HepG2 (cell line): ENCODE results near the gene GAREM1. TPM values are rescaled to one million over a fixed set of nuclear protein-coding genes. Genes with fewer than 3 reads are reported as not detected.

Source experiments
- ATM ChIP-seq: fragments of 450-650 bp; IDR thresholded peaks from 2 replicates; pipeline ENCODE4 v1.7.1; 2017; ENCODE audit warnings: mild to moderate bottlenecking, borderline replicate concordance
- CEBPB ChIP-seq: IDR thresholded peaks from 2 replicates; pipeline ENCODE4 v1.6.1; 2011; ENCODE audit warnings: low read depth, low read length, improper control_type of control experiment, borderline replicate concordance
- EZH2 ChIP-seq: conservative IDR thresholded peaks from 2 replicates; pipeline ENCODE4 v1.6.1; 2012; ENCODE audit warnings: mild to moderate bottlenecking, low read depth, low read length, moderate library complexity
- KDM1A ChIP-seq: IDR thresholded peaks from 2 replicates; pipeline ENCODE4 v1.6.1; 2016; ENCODE audit warnings: missing compliant biosample characterization
- KMT2A ChIP-seq: sonication (generic); formaldehyde crosslinking; IDR thresholded peaks from 2 replicates; pipeline ENCODE4 v1.4.0; 2020; ENCODE audit warnings: missing genetic modification reagents
- PCBP2 ChIP-seq: fragments of 200-400 bp; formaldehyde crosslinking; optimal IDR thresholded peaks from 2 replicates; pipeline ENCODE3; 2018; ENCODE audit warnings: low read length, low read depth; ENCODE audit not compliant: poor library complexity, severe bottlenecking
- PHF21A ChIP-seq: sonication (generic); formaldehyde crosslinking; IDR thresholded peaks from 2 replicates; pipeline ENCODE4 v1.5.0; 2020; ENCODE audit warnings: mild to moderate bottlenecking, missing genetic modification reagents
- USF2 ChIP-seq, 2 experiments: sonication (generic) in 1 of 2; formaldehyde crosslinking in 1 of 2; IDR thresholded peaks; 2 replicates each; pipeline versions ENCODE4 v1.5.1 to v1.6.1; 2011 to 2020; ENCODE audit warnings: borderline replicate concordance in 1 of 2, low read depth in 1 of 2, low read length in 1 of 2, mild to moderate bottlenecking in 1 of 2, missing genetic modification reagents in 1 of 2, moderate library complexity in 1 of 2
- ZFP36L2 ChIP-seq: sonication (generic); formaldehyde crosslinking; IDR thresholded peaks from 2 replicates; pipeline ENCODE4 v1.4.0; 2020; ENCODE audit warnings: missing genetic modification reagents
- ZNF234 ChIP-seq: sonication (generic); formaldehyde crosslinking; conservative IDR thresholded peaks from 2 replicates; pipeline ENCODE4 v1.5.1; 2020; ENCODE audit warnings: mild to moderate bottlenecking, missing genetic modification reagents
- ZNF367 ChIP-seq: sonication (generic); formaldehyde crosslinking; IDR thresholded peaks from 2 replicates; pipeline ENCODE4 v1.4.0; 2020; ENCODE audit warnings: missing genetic modification reagents, borderline replicate concordance
- polyA plus RNA-seq, 8 experiments: library from polyadenylated mRNA; depleted of rRNA in 3 of 8; stranded (reverse) in 7 of 8; unstranded in 1 of 8; fragments of >200 nt; fragmentation: Illumina TruSeq in 4 of 8; extraction: Trizol in 4 of 8; gene quantifications; 2 replicates each; pipeline versions ENCODE4 v1.2.1 to v1.2.3, GENCODE V29; 2011 to 2016; ENCODE audit warnings: low read depth in 4 of 8, missing spikeins in 1 of 8, mixed read lengths in 1 of 8; ENCODE audit not compliant: insufficient read depth in 1 of 8
- total RNA-seq, 5 experiments: library from RNA; depleted of rRNA; stranded (reverse); fragments of >200 nt; fragmentation: Illumina TruSeq; extraction: Trizol; gene quantifications; 2 replicates each; pipeline ENCODE4 v1.2.3, GENCODE V29; 2016; ENCODE audit warnings: low read depth in 1 of 5
- TF ChIP-seq, protein P1 (sequence below): sonication (generic); formaldehyde crosslinking; IDR thresholded peaks from 2 replicates; pipeline ENCODE4 v1.4.0; 2020; ENCODE audit warnings: missing genetic modification reagents, borderline replicate concordance
- TF ChIP-seq, protein P2 (sequence below): sonication (generic); formaldehyde crosslinking; IDR thresholded peaks from one replicate; pipeline ENCODE4 v1.5.1; 2020; ENCODE audit warnings: mild to moderate bottlenecking, missing genetic modification reagents; ENCODE audit errors: not compliant biosample characterization

Gene GAREM1
- total and polyA plus RNA-seq, 2 of the 13 experiments (the other 11 are each of a cell fraction or from before 2014, with no cell fraction given) = 2.5 to 2.9 TPM

DNA sequence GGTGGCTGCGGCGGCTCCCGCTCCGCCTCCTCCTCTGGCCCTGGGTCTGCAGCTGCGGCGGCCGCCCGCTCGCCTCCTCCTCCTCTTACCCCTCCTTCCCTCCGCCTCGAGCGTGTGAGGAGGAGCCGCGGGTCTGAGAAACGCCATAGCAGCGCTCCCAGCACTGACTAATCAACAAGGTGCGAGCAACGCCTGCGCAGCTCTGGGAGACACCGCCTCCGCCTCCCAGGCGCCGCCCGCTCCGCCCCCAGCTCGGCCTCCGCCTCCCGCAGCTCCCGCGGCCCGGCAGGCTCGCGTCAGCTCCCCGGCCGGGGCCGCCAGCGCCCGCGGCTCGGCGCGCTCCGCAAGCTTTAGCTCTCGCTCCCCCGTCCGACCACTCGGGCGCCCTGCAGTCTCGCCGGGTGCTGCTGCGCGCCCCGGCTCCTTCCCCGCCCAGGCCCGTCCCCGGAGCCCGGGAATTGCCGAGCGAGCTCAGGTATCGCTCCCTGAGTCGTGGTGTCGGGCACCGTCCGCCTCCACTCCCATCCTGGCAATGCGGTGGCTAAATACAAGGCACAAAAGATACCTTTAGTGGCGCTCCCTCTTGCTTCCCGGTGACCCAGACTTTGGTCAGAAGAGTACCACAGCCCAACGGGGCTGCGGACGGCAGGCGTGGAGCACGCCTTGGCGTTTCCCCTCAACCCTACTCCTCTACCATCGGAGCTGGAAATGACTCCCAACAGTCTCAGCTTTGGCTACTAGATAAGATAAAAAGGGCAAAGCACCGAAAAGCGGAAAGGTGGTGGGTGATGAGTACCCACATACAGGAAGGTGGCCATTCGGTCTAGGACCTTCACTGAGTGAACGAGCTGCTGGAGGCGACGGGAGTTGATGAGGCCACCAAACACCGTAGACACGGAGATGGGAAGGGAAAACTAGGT, at the start of gene GAREM1 (continued):
- TF ChIP-seq, protein P1, sequence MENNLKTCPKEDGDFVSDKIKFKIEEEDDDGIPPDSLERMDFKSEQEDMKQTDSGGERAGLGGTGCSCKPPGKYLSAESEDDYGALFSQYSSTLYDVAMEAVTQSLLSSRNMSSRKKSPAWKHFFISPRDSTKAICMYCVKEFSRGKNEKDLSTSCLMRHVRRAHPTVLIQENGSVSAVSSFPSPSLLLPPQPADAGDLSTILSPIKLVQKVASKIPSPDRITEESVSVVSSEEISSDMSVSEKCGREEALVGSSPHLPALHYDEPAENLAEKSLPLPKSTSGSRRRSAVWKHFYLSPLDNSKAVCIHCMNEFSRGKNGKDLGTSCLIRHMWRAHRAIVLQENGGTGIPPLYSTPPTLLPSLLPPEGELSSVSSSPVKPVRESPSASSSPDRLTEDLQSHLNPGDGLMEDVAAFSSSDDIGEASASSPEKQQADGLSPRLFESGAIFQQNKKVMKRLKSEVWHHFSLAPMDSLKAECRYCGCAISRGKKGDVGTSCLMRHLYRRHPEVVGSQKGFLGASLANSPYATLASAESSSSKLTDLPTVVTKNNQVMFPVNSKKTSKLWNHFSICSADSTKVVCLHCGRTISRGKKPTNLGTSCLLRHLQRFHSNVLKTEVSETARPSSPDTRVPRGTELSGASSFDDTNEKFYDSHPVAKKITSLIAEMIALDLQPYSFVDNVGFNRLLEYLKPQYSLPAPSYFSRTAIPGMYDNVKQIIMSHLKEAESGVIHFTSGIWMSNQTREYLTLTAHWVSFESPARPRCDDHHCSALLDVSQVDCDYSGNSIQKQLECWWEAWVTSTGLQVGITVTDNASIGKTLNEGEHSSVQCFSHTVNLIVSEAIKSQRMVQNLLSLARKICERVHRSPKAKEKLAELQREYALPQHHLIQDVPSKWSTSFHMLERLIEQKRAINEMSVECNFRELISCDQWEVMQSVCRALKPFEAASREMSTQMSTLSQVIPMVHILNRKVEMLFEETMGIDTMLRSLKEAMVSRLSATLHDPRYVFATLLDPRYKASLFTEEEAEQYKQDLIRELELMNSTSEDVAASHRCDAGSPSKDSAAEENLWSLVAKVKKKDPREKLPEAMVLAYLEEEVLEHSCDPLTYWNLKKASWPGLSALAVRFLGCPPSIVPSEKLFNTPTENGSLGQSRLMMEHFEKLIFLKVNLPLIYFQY (CRISPR knock-in tag) = 0 out of 2 replicates have a peak, but pooled peaks have one; percentile 17
- TF ChIP-seq ZFP36L2 (CRISPR knock-in tag) = no peak
- TF ChIP-seq PCBP2 = no peak
- no peak for TF ChIP-seq ATM
- no peak for TF ChIP-seq ZNF234 (CRISPR knock-in tag)
- TF ChIP-seq, protein P2, sequence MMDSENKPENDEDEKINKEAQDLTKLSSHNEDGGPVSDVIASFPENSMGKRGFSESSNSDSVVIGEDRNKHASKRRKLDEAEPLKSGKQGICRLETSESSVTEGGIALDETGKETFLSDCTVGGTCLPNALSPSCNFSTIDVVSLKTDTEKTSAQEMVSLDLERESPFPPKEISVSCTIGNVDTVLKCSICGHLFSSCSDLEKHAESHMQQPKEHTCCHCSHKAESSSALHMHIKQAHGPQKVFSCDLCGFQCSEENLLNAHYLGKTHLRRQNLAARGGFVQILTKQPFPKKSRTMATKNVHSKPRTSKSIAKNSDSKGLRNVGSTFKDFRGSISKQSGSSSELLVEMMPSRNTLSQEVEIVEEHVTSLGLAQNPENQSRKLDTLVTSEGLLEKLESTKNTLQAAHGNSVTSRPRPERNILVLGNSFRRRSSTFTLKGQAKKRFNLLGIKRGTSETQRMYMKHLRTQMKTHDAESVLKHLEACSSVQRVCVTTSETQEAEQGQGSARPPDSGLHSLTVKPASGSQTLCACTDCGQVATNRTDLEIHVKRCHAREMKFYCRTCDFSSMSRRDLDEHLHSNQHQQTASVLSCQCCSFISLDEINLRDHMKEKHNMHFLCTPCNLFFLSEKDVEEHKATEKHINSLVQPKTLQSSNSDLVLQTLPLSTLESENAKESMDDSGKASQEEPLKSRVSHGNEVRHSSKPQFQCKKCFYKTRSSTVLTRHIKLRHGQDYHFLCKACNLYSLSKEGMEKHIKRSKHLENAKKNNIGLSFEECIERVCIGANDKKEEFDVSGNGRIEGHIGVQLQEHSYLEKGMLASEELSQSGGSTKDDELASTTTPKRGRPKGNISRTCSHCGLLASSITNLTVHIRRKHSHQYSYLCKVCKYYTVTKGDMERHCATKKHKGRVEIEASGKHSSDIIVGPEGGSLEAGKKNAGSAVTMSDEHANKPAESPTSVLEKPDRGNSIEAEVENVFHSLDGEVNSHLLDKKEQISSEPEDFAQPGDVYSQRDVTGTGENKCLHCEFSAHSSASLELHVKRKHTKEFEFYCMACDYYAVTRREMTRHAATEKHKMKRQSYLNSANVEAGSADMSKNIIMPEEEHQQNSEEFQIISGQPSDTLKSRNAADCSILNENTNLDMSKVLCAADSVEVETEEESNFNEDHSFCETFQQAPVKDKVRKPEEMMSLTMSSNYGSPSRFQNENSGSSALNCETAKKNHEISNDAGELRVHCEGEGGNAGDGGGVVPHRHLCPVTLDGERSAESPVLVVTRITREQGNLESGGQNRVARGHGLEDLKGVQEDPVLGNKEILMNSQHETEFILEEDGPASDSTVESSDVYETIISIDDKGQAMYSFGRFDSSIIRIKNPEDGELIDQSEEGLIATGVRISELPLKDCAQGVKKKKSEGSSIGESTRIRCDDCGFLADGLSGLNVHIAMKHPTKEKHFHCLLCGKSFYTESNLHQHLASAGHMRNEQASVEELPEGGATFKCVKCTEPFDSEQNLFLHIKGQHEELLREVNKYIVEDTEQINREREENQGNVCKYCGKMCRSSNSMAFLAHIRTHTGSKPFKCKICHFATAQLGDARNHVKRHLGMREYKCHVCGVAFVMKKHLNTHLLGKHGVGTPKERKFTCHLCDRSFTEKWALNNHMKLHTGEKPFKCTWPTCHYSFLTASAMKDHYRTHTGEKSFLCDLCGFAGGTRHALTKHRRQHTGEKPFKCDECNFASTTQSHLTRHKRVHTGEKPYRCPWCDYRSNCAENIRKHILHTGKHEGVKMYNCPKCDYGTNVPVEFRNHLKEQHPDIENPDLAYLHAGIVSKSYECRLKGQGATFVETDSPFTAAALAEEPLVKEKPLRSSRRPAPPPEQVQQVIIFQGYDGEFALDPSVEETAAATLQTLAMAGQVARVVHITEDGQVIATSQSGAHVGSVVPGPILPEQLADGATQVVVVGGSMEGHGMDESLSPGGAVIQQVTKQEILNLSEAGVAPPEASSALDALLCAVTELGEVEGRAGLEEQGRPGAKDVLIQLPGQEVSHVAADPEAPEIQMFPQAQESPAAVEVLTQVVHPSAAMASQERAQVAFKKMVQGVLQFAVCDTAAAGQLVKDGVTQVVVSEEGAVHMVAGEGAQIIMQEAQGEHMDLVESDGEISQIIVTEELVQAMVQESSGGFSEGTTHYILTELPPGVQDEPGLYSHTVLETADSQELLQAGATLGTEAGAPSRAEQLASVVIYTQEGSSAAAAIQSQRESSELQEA (CRISPR knock-in tag) = no peak
- no peak for TF ChIP-seq EZH2
- no peak for TF ChIP-seq KDM1A (CRISPR knock-in tag)
- TF ChIP-seq CEBPB = no peak
- no peak; the same call in 1 of the 2 replicates for TF ChIP-seq KMT2A
- TF ChIP-seq PHF21A (CRISPR knock-in tag) = no peak; the same call in 1 of the 2 replicates
- no peak for TF ChIP-seq ZNF367 (CRISPR knock-in tag)
- no peak for TF ChIP-seq USF2 (IDR thresholded peaks at IDR 0.05; ENCODE audit: low read depth, low read length)
- no peak for TF ChIP-seq USF2 (CRISPR knock-in tag; IDR thresholded peaks at IDR 0.05; ENCODE audit: borderline replicate concordance)
